Mucosa of gallbladder (tissue), 1 donor: Measurements from ENCODE around the gene CALD1. TPM values are rescaled to one million over a fixed set of nuclear protein-coding genes. Genes with fewer than 3 reads are reported as not detected.

Experiments
- DNase-seq: peaks from one replicate; pipeline ENCODE4 v3.0.0-alpha.2; 2020; ENCODE audit warnings: low spot score
- total RNA-seq: library from RNA; stranded (reverse); gene quantifications from one replicate; pipeline ENCODE4 v1.2.1, GENCODE V29; 2021
- donor health status: DM: no; HTN: no; CAD: no.

CALD1 gene, protein sequence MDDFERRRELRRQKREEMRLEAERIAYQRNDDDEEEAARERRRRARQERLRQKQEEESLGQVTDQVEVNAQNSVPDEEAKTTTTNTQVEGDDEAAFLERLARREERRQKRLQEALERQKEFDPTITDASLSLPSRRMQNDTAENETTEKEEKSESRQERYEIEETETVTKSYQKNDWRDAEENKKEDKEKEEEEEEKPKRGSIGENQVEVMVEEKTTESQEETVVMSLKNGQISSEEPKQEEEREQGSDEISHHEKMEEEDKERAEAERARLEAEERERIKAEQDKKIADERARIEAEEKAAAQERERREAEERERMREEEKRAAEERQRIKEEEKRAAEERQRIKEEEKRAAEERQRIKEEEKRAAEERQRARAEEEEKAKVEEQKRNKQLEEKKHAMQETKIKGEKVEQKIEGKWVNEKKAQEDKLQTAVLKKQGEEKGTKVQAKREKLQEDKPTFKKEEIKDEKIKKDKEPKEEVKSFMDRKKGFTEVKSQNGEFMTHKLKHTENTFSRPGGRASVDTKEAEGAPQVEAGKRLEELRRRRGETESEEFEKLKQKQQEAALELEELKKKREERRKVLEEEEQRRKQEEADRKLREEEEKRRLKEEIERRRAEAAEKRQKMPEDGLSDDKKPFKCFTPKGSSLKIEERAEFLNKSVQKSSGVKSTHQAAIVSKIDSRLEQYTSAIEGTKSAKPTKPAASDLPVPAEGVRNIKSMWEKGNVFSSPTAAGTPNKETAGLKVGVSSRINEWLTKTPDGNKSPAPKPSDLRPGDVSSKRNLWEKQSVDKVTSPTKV
- 601 TPM for total RNA-seq

DNA sequence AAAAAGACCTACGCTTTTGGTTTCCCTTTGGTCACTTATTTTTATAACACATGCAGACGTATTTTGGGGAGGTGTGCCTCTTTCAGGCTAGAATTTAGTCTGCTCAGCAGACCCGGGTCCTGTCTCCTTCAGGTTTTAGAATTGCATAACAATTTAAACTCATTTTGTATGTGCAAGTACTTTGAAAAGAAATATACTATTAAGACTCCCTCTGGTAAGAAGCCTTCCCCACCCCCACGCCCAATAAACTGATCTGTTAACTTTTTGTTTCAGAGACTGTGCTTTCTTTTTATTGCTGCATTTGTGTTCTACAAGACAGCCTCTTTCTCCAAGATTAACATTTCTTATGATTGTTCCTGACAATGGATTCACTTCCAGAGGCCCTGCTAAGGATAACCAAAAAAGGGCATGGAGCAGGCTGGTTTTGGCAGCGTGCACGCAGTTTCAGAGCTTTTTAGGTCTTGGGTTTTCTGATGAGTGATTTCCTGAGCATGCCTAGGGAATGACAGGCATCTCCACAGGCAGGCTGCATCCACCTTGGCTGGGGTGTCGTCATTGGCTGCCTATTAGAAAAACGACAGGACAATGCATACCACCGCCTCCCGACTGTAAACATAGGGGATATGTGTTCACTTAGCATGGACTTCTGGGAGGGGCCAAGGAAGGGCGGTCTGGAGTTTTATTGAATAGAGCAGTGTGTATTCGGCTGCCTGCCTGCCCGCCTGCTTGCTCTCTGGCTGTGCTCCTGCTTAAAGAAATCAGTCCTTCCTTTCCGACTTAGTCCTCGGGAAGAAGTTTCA is at the start of gene CALD1:
TSS of gene CALD1 (plus strand) at position 694 of the 800 bp plus-strand sequence. CDS start 88,100 bp downstream, outside the sequence.
- DNase-seq: peak; percentile 79

- DNase-seq: peak; percentile 18
Observed at GRCh38 chr7:134729895-134730294, 49.5 kb upstream of the CALD1 start.

GRCh38 chr7:134730411-134730829 is 49.0 kb upstream of the CALD1 start:
- DNase-seq: no peak

DNA sequence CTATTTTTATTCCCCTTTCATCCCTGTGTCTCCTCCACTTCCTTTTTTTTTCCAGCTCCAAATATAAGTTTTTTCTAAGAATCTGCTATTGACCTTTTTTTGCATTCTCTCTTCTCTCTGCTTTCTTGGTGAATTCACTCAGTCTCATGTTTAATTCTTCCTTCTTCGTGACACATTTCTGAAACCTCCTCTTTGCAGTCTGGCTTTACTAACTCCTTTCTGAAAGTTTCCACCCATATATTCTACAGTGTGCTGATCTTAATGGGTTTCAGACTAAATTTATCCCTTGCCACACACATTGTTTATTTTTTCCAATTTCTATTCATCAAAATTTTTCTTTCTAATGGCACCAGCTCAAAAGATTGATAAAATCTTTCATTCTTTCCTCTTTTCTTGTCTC is 47.8 kb upstream of the CALD1 start:
- DNase-seq: no peak

- DNase-seq: no peak
Observed at GRCh38 chr7:134732728-134733127, 46.7 kb upstream of the CALD1 start.

DNA sequence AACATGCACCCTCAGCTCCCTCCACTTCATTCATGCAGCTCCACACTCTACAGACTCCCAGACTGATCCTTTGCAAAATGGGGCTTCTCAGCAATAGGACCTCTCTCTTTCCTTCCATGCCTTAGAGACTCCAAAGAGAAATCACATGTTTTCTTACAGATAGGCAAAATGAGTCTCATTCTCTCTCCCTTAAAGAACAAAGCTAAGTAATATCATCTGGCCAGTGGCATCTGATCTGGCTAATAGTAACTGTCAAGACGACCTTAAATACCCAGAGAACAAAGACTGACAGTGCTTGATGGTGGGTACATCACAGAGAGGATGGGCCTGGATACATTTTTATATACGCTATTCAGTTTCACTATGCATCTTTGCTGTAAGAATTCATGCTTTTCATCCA is 43.1 kb upstream of the CALD1 start:
- DNase-seq: no peak

GRCh38 chr7:134737566-134738345 is 41.7 kb upstream of the CALD1 start:
- no peak for DNase-seq

DNA sequence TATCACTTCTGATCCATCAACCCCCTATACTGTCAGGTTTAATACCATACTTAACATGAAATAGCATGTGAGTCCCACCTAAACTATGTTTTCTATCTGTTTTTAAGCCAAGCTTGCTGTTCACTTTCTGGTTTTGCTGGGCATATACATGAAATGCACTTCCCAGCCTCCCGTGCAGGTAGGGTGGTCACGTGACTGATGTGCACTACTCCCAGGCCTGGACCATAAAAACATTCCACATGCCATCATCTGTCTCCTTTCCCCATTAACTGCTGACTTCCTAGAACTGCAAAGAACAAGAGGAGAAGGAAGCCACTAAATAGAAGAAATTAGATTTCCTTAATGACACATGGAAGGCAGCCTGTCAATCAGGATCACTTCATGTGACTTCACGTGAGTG is 40.1 kb upstream of the CALD1 start:
- no peak for DNase-seq

GRCh38 chr7:134740376-134740775 is 39.1 kb upstream of the CALD1 start:
- DNase-seq: no peak

DNA sequence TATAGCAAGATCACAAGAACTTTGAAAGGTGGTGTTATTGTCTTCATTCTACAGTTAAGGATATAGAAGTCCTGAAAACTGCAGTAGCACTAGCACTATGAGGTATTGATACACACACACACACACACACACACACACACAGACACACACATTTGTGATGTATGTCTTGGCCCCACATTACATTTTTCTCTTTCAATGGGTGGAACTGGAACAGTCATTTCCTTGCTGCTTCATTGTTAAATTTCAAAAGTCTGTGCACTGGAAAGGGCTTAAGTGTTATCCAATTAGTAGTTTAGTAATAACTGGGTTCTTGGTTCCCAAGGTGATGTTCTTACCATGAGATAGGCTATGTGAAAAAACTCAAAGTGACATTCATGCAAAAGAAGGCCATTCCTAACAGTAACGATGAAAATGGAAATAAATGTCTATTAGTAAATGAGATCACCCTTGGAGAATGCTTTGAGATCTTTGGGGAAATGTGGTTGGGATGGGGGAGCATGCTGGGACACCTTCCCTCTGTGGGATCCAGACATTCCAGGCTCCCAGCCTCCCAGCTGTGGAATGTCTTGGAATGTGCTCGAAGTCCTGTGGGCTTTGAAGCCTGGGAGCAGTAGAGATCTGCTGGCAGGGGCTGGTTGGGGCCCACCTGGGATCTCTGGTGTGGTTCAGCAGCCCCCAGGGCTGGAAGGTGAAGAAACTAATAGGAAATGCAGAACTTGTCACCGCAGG is 37.4 kb upstream of the CALD1 start:
- no peak for DNase-seq

- no peak for DNase-seq
Observed at GRCh38 chr7:134742688-134743350, 36.6 kb upstream of the CALD1 start.

DNA sequence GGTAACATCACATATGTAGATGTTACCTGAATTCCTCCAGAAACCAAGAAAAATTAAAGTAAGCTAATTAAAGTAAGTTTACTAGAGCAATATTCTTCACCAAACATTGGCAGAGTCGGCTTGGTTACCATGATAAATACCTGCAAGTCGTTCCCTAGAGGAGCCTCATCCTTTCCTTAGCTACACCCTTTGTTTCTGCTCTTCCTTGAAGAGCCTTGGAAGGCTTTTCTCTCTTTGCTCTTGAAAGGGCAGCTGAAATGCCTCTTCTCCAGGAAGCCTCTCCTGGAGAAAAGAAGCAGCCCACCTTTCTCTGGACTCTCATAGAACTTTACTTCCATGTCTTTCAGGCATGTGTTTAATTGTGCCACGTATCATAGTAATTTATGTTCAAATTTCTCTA is 34.9 kb upstream of the CALD1 start:
- DNase-seq: no peak

- no peak for DNase-seq
Observed at GRCh38 chr7:134747326-134747725, 32.1 kb upstream of the CALD1 start.

- DNase-seq: peak; percentile 31
Observed at GRCh38 chr7:134750083-134751062, 29.1 kb upstream of the CALD1 start.

GRCh38 chr7:134752006-134752760 is 27.3 kb upstream of the CALD1 start:
- no peak for DNase-seq

DNA sequence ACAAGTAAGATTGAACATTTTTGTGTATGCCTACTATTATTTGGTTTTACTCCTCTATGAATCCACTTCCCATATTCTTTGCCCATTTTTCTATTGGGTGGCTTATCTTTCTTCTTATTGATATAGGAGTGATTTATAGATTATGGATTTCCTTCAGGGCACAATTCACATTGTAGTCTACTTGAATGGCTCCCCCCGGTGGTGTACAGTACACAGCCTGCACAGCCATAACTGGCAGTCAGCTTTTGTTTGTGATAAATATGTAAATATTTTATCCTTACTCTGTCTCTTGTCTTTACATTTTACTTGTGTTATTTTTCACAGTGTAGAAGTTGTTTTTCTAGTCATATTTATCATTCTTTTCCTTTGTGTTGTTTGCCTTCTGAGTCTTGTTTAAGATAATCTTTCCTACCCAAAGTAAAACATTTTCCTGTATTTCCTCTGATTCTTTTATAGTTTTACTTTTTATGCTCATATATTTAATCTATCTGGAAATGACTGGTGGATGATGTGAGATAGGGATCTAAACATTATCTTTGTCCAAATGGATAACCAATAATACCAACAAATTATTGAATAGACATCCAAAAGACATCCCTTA is 23.9 kb upstream of the CALD1 start:
- no peak for DNase-seq

GRCh38 chr7:134757938-134758337 is 21.5 kb upstream of the CALD1 start:
- no peak for DNase-seq

GRCh38 chr7:134758981-134759380 is 20.5 kb upstream of the CALD1 start:
- DNase-seq: no peak
